OCI-LY3 (cell line): ENCODE measurements around the gene ISL1.

Experiments used
- H2AFZ ChIP-seq: fragments of 200-600, 300-600 bp; shearing (Covaris generic); 2 replicates; pipeline ENCODE4 v1.6.0; 2014; ENCODE audit warnings: antibody characterized with exemption, low read depth, low read length
- H3K27ac ChIP-seq: fragments of 200-600, 300-600 bp; sonication (generic); 2 replicates; pipeline ENCODE4 v1.5.1; 2014; ENCODE audit warnings: mild to moderate bottlenecking, low read length, moderate library complexity, mixed read lengths
- H3K27me3 ChIP-seq: fragments of 200-600, 300-600 bp; sonication (generic); 2 replicates; pipeline ENCODE4 v1.6.1; 2014; ENCODE audit warnings: low read depth, low read length, mixed read lengths
- H3K36me3 ChIP-seq: fragments of 200-600, 300-600 bp; sonication (generic); replicated peaks from 2 replicates; pipeline ENCODE3; 2014; ENCODE audit warnings: low read depth, low read length, mixed read lengths
- H3K4me1 ChIP-seq: fragments of 300-600, 200-600 bp; sonication (generic); 2 replicates; pipeline ENCODE4 v1.6.1; 2014; ENCODE audit warnings: low read length, mixed read lengths
- H3K4me2 ChIP-seq: fragments of 200-600, 300-600 bp; sonication (generic); 2 replicates; pipeline ENCODE4 v1.6.1; 2014; ENCODE audit warnings: low read length, mixed read lengths
- H3K4me3 ChIP-seq: fragments of 300-600, 200-600 bp; sonication (generic); 2 replicates; pipeline ENCODE4 v1.5.1; 2014; ENCODE audit warnings: antibody characterized with exemption, mild to moderate bottlenecking, low read length, moderate library complexity
- H3K79me2 ChIP-seq: fragments of 300-600, 200-600 bp; shearing (Covaris generic); 2 replicates; pipeline ENCODE4 v1.6.1; 2014; ENCODE audit warnings: mild to moderate bottlenecking, low read length, mixed read lengths
- H3K9ac ChIP-seq: fragments of 300-600, 200-600 bp; shearing (Covaris generic); 2 replicates; pipeline ENCODE4 v1.6.0; 2014; ENCODE audit warnings: mild to moderate bottlenecking, low read length, moderate library complexity
- H3K9me3 ChIP-seq: fragments of 200-600, 300-600 bp; shearing (Covaris generic); 2 replicates; pipeline ENCODE4 v1.6.1; 2014; ENCODE audit warnings: low read length, mixed read lengths; ENCODE audit not compliant: insufficient read depth
- H4K20me1 ChIP-seq: fragments of 200-600, 300-600 bp; sonication (generic); 2 replicates; pipeline ENCODE4 v1.6.1; 2016; ENCODE audit warnings: low read length, mixed read lengths; ENCODE audit not compliant: insufficient read depth
- CTCF ChIP-seq: fragments of 200-600, 300-600 bp; sonication (generic); IDR thresholded peaks from 2 replicates; pipeline ENCODE4 v1.5.1; 2014; ENCODE audit warnings: antibody characterized with exemption, low read length, low read depth
- EZH2phosphoT487 ChIP-seq: fragments of 200-600 bp; shearing (Covaris generic); IDR thresholded peaks from 2 replicates; pipeline ENCODE4 v1.6.1; 2018; ENCODE audit warnings: antibody characterized with exemption, mixed run types, low read depth

ISL1 gene

GRCh38 chr5:51384281-51384840 lies 1.1 kb downstream of the ISL1 start:
- TF ChIP-seq EZH2phosphoT487 = no peak
- TF ChIP-seq CTCF = no peak
- no peaks in the 10 kb centered on the region for H3K36me3 ChIP-seq
- H4K20me1 ChIP-seq = no peaks in the 10 kb centered on the region
- no peak overlapping the region for H3K4me2 ChIP-seq
- H3K9ac ChIP-seq = no peak overlapping the region
- H2AFZ ChIP-seq = no peak overlapping the region
- H3K79me2 ChIP-seq = no peaks in the 10 kb centered on the region
- H3K4me3 ChIP-seq = no peak overlapping the region
- no peaks in the 10 kb centered on the region for H3K4me1 ChIP-seq
- H3K27me3 ChIP-seq = no peaks in the 10 kb centered on the region
- no peaks in the 10 kb centered on the region for H3K9me3 ChIP-seq
- H3K27ac ChIP-seq = no peak overlapping the region

DNA sequence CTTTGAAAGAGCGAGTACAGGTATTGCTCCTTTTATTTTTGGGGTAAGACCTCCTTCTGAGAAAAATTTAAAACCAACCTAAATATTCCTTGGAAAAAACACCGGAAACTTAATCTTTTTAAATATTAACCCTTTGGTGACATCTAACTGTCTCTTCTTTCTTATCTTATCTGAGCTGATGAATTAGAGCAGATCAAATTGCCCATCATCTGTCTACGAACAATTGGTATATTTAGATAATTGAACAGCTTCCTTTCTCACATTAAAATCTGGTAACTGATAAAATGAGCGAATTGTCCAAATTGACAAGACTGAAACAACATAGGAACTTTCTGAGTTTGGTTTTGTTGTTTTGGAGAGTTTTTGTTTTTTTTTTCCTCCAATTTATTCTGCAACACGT lies 2.0 kb downstream of the ISL1 start:
- no peaks in the 10 kb centered on the region for H3K4me1 ChIP-seq
- no peaks in the 10 kb centered on the region for H3K9me3 ChIP-seq
- no peak overlapping the region for H3K9ac ChIP-seq
- H4K20me1 ChIP-seq = no peaks in the 10 kb centered on the region
- no peak overlapping the region for H3K4me2 ChIP-seq
- H3K27me3 ChIP-seq = no peaks in the 10 kb centered on the region
- H3K4me3 ChIP-seq = no peak overlapping the region
- H2AFZ ChIP-seq = no peak overlapping the region
- no peak for TF ChIP-seq EZH2phosphoT487
- TF ChIP-seq CTCF = no peak
- no peak overlapping the region for H3K27ac ChIP-seq
- H3K79me2 ChIP-seq = no peaks in the 10 kb centered on the region
- H3K36me3 ChIP-seq = no peaks in the 10 kb centered on the region

- Histone ChIP-seq H3K27me3 (no peaks in the 10 kb centered on the region), H3K4me3 (no peak overlapping the region), H3K27ac (no peak overlapping the region), H3K79me2 (no peaks in the 10 kb centered on the region), H3K9ac (no peak overlapping the region), H2AFZ (no peak overlapping the region), H3K9me3 (no peaks in the 10 kb centered on the region), H4K20me1 (no peaks in the 10 kb centered on the region), H3K36me3 (no peaks in the 10 kb centered on the region), H3K4me2 (no peak overlapping the region), H3K4me1 (no peaks in the 10 kb centered on the region)
- TF ChIP-seq EZH2phosphoT487 (no peak), CTCF (no peak)
These were observed 4.0 kb downstream of the ISL1 start for GRCh38 chr5:51386916-51387883.

DNA sequence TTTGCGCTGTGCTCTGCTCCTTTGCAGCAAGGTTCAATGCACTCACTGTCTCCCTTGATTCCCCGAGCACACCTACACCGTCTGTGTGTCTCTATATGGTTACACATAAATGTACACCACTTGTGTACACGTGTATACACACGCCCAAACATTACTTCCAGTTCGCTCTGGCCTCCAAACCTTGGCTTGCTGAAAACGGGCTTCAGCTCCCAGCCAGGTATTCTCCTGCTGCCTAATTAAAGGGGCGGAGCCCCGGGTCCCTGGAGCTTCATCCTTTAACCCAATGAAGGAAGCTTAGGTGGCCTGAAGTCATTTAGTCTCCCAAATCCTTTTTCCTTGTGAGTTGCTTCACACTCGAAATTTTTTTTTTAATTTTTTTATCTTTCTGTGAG lies 4.6 kb downstream of the ISL1 start:
- H3K27me3 ChIP-seq = no peaks in the 10 kb centered on the region
- H2AFZ ChIP-seq = no peak overlapping the region

More for the DNA sequence above, 4.6 kb downstream of the ISL1 start:
- H3K4me2 ChIP-seq = no peak overlapping the region
- no peaks in the 10 kb centered on the region for H3K36me3 ChIP-seq
- H3K9me3 ChIP-seq = no peaks in the 10 kb centered on the region
- H3K9ac ChIP-seq = no peak overlapping the region
- H3K4me1 ChIP-seq = no peaks in the 10 kb centered on the region
- no peaks in the 10 kb centered on the region for H3K79me2 ChIP-seq
- no peaks in the 10 kb centered on the region for H4K20me1 ChIP-seq
- no peak overlapping the region for H3K27ac ChIP-seq
- TF ChIP-seq EZH2phosphoT487 = no peak
- no peak for TF ChIP-seq CTCF
- no peak overlapping the region for H3K4me3 ChIP-seq
